Amniotic epithelial cell (primary cell): Measurements from ENCODE around the gene CXorf66.
"Not testable (repeated sequence)": the region's sequence is repeated elsewhere in the genome, so short reads cannot be mapped to it uniquely, and the experiment has no call there.

Source experiments
- DNase-seq: peaks from one replicate; pipeline ENCODE4 v3.0.0-alpha.2; 2010; ENCODE audit warnings: low read depth

The CXorf66 gene

DNA sequence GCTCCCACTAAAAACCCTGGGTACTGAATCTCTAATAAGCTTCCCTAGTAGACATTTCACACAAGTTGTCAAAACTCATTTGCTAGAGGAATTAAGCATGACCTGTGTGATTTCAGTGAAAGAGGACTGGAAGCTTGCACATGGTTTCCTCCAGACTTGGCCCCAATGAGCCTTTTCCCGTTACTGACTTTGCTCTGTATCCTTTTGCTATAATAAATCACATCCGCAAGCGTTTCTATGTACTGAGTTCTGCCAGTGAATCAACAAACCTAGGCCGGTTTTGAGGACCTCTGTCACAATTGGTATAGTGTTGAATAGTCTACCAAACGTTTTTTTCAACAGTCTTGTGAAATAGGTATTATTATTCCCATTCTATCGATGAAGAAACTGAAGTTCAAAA, 40.6 kb downstream of the CXorf66 start:
- peak; percentile 21 for DNase-seq

DNA sequence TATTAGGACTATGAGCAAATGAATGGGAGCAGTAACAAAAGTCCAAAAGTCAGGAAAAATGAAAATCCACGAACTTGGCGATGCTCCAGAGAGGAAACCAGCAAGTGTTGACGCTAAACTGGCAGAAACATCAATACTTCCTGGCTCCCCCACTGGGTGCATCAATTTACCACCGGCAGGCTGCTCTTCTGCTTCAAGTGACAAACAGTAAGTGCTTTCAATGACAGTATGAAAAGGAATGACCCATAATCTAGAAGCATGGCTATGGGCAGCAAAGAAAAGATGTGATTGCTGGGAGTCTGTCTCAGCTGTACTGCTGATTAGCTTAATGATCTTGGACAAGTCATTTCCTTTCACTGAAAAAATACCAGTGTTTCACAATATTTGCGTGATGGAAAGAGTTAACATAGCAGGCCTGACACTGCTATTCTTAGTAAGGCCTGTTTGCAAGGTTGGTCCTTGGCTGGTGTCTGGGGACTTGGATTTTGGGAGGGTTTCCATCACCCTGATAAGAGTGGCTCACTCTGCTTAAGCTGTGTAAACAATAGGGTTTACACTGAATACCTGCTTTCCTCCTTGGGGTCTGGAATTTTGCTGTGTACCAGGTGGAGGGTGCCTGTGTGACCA, 41.1 kb downstream of the CXorf66 start:
- DNase-seq = no peak

DNA sequence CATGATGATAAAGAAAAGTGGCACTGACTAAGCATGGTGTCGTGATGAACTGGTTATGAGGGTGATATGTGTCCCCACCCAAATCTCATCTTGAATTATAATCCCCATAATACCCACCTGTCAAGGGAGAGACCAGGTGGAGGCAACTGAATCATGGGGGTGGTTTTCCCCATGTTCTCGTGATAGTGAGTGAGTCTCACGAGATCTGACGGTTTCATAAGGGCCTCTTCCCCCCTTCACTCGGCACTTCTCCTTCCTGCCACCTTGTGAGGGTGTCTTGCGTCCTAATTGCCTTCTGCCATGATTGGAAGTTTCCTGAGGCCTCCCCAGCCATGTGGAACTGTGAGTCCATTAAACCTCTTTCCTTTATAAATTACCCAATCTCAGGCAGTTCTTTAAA, 44.2 kb downstream of the CXorf66 start:
- DNase-seq = not testable (repeated sequence)

DNA sequence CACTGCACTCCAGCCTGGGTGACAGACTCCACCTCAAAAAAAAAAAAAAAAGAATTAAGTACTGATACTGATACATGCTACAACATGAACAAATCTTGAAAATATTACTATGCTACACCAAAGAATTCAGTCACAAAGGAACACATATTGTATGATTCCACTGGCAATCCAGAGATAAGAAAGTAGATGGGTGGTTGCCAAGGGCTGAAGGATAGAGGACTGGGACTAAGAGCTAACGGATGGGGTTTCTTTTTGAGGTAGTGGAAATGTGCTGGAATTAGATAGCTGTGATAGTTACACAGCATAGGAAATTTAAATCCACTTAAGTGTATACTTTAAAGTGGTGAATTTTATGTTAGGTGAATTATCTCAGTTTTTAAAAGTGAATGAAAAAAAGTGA, 45.0 kb downstream of the CXorf66 start:
- DNase-seq = peak; percentile 6

DNA sequence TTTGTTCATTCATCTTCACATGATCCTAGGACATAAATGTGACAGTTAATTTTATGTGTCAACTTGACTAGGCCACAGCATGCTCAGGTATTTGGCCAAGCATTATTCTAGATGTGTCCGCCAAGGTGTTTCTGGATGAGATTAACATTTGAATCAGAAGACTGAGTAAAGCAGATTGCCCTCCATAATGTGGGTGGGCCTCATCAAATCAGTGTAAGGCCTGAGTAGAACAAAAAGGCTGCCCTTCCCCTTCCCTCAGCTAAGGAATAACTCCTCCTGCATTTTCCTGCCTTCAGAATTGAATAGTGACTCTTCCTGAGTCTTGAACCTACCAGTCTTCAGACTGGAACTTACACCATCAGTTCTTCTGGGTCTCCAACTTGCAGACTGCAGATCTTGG, 50.9 kb downstream of the CXorf66 start:
- no peak for DNase-seq

DNA sequence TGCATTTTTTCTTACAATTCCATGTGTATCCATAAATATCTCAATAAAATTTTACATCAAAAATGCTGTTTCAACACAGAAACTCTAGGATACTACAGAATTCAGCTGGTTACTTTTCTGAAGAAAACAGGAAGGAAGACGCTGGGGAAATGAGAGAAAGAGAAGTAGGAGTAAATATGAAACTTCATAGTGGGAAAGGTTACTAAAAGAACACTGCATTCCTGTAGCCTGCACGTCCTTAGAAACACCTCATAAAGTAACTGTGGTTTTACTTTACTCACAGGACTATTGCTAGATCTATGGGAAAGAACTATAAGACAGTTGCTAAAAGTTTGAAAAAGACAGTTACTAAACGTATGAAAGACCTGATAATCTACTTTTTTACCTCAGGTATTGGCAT, 55.6 kb downstream of the CXorf66 start:
- no peak for DNase-seq

DNA sequence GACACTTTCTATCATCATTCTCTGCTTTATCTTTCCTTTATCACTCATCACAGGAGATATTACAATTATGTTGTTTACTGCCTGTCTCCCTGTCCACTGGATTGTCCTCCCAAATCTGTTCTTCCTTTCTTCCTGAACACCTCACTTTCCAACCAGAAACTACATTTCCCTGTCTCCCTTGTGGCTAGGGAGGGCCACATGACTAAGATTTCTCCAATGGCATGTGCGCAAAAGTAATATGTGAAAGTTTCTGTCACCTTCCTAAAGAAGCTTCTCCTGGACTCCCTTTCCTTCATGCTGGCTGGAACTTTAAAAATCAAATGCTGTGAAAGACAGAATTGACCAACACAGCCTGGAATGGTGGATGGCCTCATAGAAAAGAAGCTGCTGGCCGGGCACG, 58.2 kb downstream of the CXorf66 start:
- DNase-seq = no peak

DNA sequence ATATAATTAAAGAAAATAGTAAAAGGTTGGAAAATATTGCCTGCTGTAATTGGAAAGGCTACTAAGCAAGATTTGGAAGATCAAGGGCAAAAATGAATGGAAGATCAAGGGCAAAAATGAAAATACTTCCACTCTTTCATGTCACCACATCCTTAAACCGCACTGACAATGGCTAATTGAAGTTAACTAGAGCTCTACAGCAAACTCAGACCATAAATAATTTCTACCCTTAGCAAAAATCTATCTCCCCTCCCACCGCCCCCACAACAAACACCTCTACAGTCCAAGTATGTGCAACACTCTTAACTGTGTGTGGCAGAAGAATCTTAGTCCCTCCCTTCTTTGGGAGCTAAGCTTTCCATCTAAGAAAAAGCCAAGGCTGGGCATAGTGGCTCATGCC, 59.6 kb downstream of the CXorf66 start:
- DNase-seq = no peak
